Measurements from ENCODE around the gene BCL11A. TPM values are rescaled to one million over a fixed set of nuclear protein-coding genes. Genes with fewer than 3 reads are reported as not detected.

BCL11A gene
- total and polyA plus RNA-seq, 9 donors = 0.81 to 5.7 (median 3.2) TPM; not detected in 1

GRCh38 chr2:60489289-60489688 is 64.2 kb downstream of the BCL11A start:
- H3K36me3 ChIP-seq = no peaks in the 10 kb centered on the region
- no peak for DNase-seq
- intact Hi-C loops (cut with DNase I) = no loop called here

GRCh38 chr2:60488291-60488690 is 65.2 kb downstream of the BCL11A start:
- Histone ChIP-seq H3K36me3 (no peaks in the 10 kb centered on the region), H3K9me3 (no peaks in the 10 kb centered on the region), H3K4me1 (ENCODE audit: insufficient read depth) (no peaks in the 10 kb centered on the region), H3K27me3 (no peaks in the 10 kb centered on the region), H3K4me3 (no peak overlapping the region), H3K27ac (no peak overlapping the region)
- intact Hi-C loops (cut with DNase I) = no loop called here
- DNase-seq = no peak
- 86 to 91% (median 91%) methylated on average over 3 of the region's 3 CpGs for WGBS, 3 donors
- TF ChIP-seq, protein P1, sequence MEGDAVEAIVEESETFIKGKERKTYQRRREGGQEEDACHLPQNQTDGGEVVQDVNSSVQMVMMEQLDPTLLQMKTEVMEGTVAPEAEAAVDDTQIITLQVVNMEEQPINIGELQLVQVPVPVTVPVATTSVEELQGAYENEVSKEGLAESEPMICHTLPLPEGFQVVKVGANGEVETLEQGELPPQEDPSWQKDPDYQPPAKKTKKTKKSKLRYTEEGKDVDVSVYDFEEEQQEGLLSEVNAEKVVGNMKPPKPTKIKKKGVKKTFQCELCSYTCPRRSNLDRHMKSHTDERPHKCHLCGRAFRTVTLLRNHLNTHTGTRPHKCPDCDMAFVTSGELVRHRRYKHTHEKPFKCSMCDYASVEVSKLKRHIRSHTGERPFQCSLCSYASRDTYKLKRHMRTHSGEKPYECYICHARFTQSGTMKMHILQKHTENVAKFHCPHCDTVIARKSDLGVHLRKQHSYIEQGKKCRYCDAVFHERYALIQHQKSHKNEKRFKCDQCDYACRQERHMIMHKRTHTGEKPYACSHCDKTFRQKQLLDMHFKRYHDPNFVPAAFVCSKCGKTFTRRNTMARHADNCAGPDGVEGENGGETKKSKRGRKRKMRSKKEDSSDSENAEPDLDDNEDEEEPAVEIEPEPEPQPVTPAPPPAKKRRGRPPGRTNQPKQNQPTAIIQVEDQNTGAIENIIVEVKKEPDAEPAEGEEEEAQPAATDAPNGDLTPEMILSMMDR (IDR thresholded peaks at IDR 0.05) = no peak
- TF ChIP-seq EP300 (IDR thresholded peaks at IDR 0.05) = no peak
- TF ChIP-seq POLR2A (IDR thresholded peaks at IDR 0.05) = no peak

More at GRCh38 chr2:60489289-60489688, 64.2 kb downstream of the BCL11A start:
- TF ChIP-seq, protein P1 (IDR thresholded peaks at IDR 0.05) = no peak
- TF ChIP-seq POLR2A (IDR thresholded peaks at IDR 0.05) (no peak), EP300 (IDR thresholded peaks at IDR 0.05) (no peak)
- Histone ChIP-seq H3K9me3 (no peaks in the 10 kb centered on the region), H3K4me1 (ENCODE audit: insufficient read depth) (no peaks in the 10 kb centered on the region), H3K27ac (no peak overlapping the region), H3K4me3 (no peak overlapping the region), H3K27me3 (no peaks in the 10 kb centered on the region)
- WGBS, 3 donors = 83 to 85% (median 84%) methylated on average over 4 of the region's 4 CpGs

DNA sequence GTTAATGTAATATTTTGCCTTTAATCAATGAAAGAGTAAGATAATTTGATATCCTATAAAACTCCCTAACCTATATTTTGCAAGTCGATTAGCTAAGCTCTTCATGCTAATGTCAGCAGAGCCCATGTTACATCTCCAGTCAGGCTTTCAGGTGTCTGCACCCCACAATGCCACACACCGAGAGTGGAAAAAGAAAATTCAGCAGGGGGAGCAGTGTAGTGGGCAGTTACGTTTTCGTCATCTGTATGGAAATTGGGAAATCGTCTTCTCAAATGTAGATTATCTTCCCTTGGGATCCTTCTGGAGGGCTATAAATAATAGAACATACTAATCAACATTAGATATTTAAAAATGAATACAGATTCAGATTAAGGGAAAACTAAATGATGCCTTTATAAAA is 66.3 kb downstream of the BCL11A start:
- H3K4me3 ChIP-seq = no peak overlapping the region
- no peaks in the 10 kb centered on the region for H3K36me3 ChIP-seq
- DNase-seq = no peak
- 88 to 92% (median 90%) methylated on average over 5 of the region's 5 CpGs for whole genome bisulfite sequencing, 3 donors
- H3K27me3 ChIP-seq = no peaks in the 10 kb centered on the region
- H3K4me1 ChIP-seq (ENCODE audit: insufficient read depth) = no peaks in the 10 kb centered on the region
- intact Hi-C loops (cut with DNase I) = no loop called here
- H3K9me3 ChIP-seq = no peaks in the 10 kb centered on the region
- TF ChIP-seq, protein P1 (IDR thresholded peaks at IDR 0.05) = no peak
- TF ChIP-seq EP300 (IDR thresholded peaks at IDR 0.05) (no peak), POLR2A (IDR thresholded peaks at IDR 0.05) (no peak)
- H3K27ac ChIP-seq = no peak overlapping the region

GRCh38 chr2:60486551-60486950 is 66.9 kb downstream of the BCL11A start:
- H3K9me3 ChIP-seq = no peaks in the 10 kb centered on the region
- no peaks in the 10 kb centered on the region for H3K4me1 ChIP-seq (ENCODE audit: insufficient read depth)
- H3K36me3 ChIP-seq = no peaks in the 10 kb centered on the region
- 93 to 96% (median 94%) methylated on average over 3 of the region's 3 CpGs for WGBS, 3 donors
- TF ChIP-seq POLR2A (IDR thresholded peaks at IDR 0.05) = no peak
- no peak for TF ChIP-seq EP300 (IDR thresholded peaks at IDR 0.05)
- TF ChIP-seq, protein P1 (IDR thresholded peaks at IDR 0.05) = no peak
- intact Hi-C loops (cut with DNase I) = no loop called here
- no peak overlapping the region for H3K27ac ChIP-seq
- H3K4me3 ChIP-seq = no peak overlapping the region
- H3K27me3 ChIP-seq = no peaks in the 10 kb centered on the region
- no peak for DNase-seq
